Activated gamma-delta T cell (primary cell): ENCODE data around the gene BIK.
"Not testable (repeated sequence)": the region's sequence is repeated elsewhere in the genome, so short reads cannot be mapped to it uniquely, and the experiment has no call there.

Source experiments
- DNase-seq: peaks from one replicate; lab custom pipeline; 2025; lab: John Stamatoyannopoulos, UW
- total RNA-seq, 2 donors: gene quantifications; one replicate each; lab custom pipeline; 2026; lab: John Stamatoyannopoulos, UW

Gene BIK, protein sequence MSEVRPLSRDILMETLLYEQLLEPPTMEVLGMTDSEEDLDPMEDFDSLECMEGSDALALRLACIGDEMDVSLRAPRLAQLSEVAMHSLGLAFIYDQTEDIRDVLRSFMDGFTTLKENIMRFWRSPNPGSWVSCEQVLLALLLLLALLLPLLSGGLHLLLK
- total RNA-seq = 1.0 to 1.3 reads per million in 2 donors

DNA sequence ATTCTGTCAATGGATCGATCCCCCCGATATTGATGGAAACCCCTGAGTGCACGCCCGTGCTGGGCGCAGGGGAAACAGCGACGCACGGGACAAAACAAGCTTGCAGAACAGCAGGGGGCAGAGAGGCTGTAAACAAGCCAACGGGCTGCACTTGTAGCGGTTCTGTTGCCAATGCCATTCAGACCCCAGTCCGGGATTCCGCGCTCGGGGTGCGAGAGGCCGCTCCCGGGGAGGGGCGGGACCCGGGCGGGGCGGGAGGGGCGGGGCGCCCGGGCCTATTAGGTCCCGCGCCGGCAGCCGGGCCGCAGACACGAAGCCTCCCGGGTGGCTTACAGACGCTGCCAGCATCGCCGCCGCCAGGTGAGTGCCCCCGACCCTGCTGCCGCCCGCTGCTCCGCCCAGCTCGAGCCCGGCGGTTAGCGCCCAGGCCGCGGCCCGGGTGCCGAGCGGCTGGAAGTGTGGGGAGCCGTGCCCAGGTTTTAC is at the start of gene BIK:
TSS of gene BIK (plus strand) at position 307 of the 483 bp plus-strand sequence. CDS start 13,273 bp downstream, outside the sequence.
- peak; percentile 27 for DNase-seq

DNA sequence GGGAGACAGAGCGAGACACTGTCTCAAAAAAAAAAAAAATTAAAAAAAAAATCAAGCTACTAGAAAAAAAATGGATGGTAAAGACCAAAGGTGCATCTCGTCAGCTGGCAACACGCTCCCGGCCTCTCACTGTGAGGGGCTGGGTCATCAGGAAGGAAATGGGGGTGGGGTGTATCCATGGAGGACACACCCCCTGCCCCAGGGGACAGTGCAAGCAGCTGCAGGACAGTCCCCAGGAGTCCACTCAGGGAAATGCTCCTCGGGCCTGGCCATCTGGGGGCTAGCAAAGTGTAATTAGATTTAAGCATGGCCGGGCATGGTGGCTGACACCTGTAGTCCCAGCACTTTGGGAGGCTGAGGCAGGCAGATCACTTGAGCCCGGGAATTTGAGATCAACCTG is 44.4 kb upstream of the BIK start:
- DNase-seq = no peak

DNA sequence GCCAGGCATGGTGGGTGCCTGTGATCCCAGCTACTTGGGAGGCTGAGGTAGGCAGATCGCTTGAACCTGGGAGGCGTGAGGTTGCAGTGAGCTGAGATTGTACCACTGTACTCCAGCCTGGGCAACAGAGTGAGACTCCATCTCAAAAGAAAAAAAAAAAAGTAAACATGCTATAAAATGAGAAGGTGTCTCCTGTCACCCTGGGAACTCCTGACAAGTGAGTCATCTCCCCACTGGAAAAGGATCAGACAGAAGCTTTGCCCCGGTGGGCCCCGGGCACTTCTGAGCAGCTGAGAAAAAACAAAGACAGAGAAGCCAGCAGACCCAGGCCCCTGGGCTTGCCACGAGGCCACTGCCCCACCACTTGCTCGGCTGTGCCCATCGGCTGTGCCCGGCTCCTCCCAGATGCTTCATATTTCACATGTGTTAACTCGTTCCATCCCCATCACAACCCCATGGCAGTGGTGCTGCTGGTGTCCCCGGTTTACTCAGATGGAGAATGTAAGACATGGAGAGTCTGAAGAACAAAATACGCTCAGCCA is 43.6 kb upstream of the BIK start:
- no peak for DNase-seq

DNA sequence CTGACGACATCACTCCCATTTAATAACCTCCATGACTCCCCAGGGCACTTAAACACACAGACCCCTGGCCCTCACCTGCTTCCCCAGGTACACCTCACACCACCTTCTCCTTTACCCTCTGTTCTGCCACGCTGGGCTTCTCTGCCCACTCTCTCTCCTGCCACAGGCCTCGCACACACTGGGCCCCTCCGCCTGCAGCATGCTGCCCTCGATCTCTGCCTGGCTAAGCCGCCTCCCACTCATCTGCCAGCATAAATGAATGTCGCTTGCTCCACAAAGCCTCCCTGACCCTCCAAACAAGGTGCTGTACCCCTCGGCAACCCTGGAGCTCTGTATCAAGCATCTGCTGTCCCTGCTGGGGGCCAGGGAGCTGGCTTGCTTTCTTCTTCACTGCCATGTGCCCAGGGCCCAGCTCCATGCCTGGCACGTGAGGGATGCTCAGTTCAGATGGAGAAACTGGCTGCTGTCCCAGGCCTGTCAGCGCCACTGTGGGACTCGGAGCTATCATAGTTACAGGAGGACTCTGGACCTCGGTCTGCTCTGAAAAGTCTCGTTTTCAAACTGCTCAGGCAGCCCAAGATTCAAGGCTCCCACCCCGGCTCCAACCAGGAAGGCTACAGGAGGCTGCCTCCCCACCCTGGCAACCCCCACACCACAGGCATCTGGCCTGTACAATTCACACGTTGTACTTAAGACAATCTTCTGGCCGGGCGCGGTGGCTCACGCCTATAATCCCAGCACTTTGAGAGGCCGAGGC is 33.3 kb upstream of the BIK start:
- no peak for DNase-seq

DNA sequence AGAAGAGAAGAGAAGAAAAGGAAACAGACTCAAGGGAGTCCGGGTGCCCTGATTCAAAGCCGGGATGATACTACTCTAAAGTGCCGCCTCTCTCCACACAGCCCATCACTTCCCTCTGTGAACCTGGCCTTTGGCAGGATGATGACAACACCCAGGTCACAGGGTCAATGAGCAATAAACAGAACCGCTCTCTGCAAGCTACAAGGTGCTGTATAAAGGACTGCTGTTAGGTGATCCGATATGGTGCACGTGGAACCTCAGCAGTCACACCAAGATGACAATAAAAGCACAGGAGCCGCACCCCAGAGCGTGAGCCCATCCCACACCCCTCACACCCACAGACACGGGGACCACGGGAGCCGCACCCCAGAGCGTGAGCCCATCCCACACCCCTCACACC is 32.0 kb upstream of the BIK start:
- DNase-seq = no peak

DNA sequence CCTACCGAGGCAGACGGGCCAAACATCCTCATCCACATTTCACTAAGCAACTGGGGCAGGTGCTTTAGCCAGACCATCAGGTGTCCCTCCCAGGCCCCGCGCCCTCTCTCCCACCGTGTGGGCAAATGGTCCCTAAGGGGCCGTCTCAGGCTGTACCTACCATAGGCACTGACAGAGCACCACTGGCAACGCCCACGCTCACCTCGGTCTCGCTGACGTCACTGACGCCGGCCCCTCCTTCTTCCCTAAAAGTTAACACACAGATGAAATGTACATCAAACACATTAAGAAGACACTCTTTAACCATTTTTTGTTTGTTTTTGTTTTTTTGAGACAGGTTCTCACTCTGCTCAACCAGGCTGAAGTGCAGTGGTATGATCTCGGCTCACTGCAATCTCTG is 30.8 kb upstream of the BIK start:
- DNase-seq = no peak

DNA sequence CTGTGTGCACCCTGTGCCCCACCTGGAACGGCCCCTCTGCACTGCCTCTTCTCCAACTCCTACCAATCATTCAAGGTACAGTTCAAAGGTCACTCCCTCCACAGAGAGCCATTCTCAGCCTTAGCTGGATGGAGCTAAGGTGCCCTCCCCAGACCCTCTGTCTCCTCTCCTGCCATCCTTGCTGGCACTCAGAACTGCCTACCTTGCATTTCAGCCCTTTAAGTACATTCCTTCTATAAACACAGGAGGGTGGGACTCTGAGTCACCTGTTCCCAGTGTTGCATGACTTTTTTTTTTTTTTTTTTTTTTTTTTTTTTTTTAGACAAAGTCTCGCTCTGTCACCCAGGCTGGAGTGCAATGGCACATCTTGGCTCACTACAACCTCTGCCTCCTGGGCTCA is 29.9 kb upstream of the BIK start:
- no peak for DNase-seq

DNA sequence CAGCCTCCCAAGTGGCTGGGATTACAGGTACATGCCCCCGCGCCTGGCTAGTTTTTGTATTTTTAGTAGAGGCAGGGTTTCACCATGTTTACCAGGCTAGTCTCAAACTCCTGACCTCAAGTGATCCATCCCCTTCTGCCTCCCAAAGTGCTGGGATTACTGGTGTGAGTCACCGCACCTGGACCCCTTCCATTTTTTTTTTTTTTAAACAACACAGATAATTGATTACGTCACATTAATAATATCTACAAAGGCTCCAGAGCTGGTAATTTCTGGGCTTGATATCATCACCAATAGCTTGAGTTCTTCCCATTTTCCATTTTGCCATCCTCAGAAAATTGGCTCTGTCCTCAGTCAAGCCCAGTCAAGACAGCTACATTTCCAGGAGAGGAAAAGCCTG is 28.6 kb upstream of the BIK start:
- DNase-seq = no peak

DNA sequence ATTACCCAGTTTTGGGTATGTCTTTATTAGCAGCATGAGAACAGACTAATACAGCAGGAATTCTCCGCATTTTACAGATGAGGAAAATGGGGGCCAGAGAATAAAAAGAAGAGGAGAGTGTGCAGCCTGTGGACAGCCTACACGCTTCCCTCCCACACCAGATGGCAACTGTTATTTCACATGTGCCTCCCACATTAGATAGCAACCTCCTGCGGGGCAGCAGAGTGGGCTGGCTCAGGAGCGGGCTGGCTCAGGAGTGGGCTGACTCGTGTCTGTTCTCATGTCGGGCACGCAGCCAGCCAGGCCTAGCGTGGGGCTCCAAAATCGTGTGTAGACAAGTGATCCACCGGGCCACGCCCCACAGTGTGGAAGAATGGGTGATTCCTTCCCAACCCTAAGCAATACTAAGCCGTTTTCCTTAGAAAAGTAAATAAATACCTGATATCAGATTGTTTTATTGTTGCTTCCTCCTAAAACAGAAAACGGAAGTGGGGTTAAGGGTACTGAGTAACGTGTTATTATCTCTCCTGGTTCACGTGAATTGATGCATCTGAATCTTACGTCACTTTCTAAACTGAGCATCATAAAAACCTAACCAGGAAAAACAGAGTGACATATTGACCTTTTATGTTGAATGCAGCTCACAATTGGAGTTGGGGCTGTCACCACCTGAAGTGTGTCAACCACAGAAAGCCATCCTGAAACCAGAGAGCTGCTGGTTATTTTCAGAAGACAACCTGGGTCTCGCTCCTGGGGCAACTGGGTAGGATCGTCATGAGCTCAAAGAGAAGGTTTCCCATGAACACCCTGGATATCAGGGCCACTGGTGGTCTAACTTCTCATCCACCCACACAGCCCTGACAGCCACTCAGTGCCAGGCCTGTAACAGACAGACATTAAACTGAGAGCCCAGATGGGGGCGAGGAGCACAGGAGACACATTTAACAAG is 24.6 kb upstream of the BIK start:
- DNase-seq = no peak

DNA sequence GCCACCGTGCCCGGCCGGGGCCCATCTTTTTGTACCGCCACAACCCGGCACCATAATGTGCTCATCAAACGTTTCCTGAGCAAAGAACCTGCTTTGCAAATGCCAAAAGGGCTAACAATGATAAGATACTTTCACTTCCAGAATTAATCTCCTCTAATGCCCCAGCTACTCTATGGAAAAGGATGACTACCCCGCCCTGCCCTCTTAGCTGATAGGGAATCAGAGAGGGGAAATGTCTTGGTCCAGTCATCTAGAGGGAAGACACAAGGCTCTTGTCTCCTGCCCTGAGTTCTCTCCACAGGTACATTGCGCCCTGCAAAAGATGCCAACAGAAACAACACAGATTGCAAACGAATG is 21.9 kb upstream of the BIK start:
- no peak for DNase-seq

DNA sequence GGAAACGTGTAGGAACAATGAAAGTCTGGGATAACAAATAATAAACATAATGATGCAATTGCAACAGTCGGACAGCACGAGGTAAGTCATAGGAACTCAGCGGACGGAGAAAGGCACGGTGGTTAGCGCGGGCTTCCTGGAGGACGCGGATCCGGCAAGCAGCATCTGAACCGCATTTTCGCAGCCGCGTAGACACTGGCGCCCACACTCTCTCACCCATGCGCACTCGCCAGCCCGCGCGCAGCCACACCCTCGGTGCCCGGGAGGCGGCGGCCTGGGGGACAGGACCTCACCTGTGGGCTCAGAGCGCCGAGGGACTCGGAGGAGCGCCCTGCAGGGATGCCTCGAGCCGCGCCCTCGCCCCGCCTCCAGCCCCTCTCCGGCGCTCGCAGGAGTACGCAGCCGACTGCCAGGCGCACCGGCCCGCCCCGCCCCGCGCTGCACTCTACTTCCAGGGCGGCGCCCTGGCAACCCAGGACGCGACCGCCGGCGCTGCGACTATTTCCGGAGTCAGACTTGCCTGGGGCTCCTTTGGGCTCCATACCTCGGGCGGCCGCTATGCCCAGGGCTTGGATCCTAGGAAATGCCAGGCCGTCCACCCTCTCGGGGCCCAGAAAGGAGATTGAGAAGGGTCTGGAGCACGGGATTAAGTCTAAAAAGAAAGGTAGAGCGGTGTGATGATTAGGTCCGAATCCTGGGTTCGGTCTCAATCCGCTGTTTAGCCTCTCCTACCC is 21.4 kb upstream of the BIK start, which contains the start of gene TTLL1:
TSS of gene TTLL1 (minus strand) at position 408 of the 734 bp plus-strand sequence. CDS start 13,805 bp downstream, outside the sequence.
- DNase-seq = peak; percentile 82

DNA sequence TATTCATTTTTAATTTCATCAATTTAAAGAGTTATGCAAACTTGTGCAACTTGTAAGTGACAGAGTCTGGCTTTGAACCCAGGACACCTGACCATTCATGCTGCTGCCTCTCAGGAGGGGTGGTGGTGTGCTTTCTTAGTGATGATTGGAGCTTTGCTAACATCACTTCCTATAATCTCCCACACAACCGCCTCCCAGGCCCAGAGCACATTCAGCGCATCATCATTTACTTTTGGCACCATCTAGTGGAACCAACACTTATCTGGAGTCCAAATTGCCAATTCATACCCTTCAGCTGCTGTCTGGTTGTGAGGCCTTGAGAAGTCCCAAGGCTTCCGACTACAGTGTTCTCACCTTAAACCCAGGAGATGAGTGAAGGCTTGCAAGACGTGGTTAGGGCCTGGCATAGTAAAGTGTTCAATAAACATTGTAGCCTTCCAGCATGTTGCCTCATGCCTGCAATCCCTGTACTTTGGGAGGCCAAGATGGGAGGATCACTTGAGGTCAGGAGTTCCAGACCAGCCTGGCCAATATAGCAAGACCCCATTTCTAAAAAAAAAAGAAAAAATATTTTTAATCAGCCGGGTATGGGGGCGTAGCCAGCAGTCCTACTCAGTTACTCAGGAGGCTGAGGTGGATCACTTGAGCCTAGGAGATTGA is 20.3 kb upstream of the BIK start:
- DNase-seq = no peak

DNA sequence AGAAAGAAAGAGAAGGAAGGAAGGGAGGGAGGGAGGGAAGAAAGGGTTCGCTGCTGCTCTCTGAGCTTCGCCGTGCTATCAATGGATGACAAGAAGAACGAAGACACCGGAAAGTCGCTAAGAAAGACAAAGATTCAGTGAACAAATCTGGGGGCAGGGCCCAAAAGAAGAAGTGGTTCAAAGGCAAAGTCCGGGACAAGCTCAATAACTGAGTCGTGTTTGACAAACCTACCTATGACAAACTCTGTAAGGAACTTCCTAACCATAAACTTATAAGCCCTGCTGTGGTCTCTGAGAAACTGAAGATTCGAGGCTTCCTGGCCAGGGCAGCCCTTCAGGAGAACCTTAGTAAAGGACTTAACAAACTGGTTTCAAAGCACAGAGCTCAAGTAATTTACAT is 18.5 kb upstream of the BIK start:
- no peak for DNase-seq

DNA sequence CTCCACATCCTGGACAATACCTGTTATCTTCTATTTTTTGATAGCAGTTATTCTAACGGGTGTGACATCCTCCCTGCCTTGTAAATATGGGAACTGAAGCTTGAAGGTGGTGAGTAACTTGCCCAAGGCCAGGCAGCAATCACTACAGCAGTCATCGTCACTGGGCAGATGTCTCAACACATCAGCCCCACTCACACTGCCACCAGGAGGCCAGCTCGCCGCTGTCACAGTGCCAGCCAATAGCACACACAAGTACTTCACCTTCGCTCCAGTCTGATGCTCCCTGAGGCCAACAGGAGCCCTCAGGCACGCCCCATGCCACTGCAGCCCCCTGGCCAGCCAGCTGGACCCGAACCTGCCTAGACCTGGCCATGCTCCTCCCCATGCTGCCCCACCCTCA is 16.5 kb upstream of the BIK start:
- DNase-seq = no peak

DNA sequence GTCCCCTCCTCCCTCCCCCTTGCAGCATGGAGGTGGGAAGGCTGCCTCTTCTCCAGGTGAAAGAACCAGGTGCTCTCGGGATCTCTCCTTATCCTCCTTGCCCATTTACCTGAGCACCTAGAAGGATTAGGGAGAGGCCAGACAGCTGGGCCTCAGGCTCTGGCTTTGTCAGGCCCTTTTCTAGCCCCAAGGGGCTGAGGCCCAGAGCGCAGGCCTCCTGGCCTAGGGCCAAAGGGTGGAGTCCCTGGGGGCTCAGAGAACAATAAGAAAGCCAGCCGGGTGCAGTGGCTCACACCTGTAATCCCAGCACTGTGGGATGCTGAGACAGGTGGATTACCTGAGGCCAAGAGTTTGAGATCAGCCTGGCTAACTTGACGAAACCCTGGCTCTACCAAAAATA is 16.0 kb upstream of the BIK start:
- no peak for DNase-seq

DNA sequence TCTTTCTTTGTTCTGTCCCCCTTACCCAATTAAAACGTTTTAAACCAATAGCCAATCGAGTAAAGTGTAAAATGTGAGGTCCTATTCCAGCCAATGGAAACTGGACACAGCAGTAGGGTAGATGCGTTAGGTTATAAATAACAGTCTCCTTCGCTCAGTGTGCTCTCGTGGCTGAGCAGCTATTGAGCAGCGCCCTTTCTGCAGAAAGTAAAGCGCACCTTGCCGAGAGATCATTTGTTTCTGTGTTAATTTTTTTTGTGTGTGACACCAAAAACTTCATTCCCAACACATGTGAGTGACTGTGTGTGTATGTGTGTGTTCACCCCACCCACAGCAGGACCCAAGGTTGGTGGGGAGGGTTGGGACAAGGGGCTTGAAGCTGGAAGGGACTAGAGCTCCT is 14.1 kb upstream of the BIK start:
- no peak for DNase-seq

DNA sequence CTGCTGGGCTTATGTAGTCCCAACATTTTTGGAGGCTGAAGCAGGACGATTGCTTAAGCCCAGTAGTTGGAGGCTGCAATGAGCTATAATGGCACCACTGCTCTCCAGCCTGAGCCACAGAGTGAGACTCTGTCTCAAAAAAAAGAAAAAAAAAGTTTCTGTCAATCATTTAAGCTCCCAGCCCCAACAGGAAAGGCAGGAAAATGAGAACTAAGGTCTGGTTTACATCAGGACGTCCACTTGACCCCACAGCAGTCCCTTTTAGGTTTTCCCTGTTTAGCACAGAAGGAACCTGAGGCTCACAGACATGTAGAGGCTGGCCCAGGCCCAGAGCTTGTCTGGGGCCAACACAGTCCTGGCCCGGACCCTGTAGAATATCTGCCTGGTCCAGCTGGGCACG is 12.2 kb upstream of the BIK start:
- no peak for DNase-seq

DNA sequence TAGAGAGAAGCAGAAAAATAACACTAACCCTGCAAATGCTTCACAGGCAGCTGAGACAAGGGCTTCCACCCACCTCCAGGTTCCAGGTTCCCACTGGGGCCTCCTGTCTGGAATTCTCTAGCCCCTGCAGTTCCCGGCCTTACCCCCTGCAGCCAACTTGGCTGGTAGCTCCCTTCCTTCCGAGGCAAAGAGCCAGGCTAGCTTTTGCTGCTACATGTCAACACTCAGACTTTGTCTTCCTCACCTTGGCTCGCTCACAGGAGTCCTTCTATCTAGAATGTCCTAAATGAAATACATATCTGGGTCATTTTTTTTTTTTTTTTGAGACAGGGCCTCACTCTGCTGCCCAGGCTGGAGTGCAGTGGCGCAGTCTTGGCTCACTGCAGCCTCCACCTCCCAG is 11.5 kb upstream of the BIK start:
- DNase-seq = no peak

DNA sequence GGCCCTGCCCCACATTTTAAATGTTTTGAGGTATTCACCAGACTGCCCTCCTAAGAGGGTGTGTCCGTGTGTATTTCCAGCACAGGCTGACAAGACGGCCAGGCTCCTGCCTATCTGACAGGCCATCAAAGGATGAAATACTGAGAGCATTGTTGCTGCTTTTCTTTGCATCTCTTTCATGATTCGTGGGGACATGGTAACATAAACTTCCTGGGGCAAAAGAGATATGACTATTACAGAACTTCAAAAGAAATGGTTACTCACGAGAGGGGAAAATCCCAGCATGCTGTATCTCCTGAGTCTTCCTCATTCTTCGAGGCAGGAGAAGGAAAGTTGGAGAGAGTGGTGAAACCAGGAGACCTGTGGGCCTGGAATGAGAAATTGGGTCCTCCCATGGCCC is 10.3 kb upstream of the BIK start:
- DNase-seq = no peak

DNA sequence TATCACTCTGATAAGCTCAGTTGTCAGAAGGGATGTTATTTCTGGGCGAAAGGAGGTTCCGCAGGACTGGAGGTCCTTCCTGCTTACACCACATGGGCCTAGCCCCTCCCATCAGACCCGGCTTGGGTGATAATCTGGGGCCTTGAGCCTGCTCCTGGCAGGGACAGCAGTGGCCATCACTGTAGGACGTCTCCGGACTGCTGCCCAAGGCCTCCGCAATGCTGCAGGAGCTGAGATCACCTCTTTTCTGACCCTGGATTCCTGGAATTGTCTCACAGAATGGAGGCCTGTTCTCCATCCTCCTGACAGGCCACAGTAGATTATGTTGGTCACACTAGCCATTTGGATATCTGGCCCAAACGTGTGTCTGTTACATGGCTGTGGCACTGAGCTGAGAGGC is 9.2 kb upstream of the BIK start:
- no peak for DNase-seq

DNA sequence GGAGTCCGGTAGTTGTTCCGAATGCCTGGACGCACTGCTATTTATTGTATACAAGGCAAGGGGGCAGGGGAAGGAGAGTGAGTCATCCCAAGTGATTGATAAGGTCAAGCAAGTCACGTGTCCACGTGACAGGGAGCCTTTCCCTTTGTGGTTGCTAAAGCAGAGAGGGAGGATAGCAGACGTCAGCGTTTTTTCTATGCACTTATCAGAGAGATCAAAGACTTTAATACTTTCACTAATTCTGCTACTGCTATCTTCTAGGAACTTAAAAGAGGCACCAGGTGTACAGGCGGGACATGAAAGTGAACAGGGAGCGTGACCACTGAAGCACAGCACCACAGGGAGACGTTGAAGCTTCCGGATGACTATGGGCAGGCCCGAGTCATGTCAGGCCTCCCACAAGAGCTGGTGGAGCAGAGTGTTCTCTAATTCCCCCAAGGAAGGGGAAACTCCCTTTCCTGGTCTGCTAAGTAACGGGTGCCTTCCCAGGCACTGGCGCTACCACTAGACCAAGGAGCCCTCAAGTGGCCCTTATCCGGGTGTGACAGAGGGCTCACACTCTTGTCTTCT is 6.4 kb upstream of the BIK start:
- DNase-seq = not testable (repeated sequence)
